Smooth muscle cell (in vitro differentiated cells): Measurements from ENCODE around the gene ACTL7B. TPM values are rescaled to one million over a fixed set of nuclear protein-coding genes. Genes with fewer than 3 reads are reported as not detected.

Experiments
- DNase-seq: peaks from one replicate; lab custom pipeline; 2025; ENCODE audit not compliant: unreplicated experiment; lab: John Stamatoyannopoulos, UW
- H2AFZ ChIP-seq: fragments of 200-600 bp; sonication (generic); 2 replicates; pipeline ENCODE4 v1.6.0; 2016; ENCODE audit warnings: antibody characterized with exemption, low read depth, mild to moderate bottlenecking
- H3F3A ChIP-seq: fragments of 200-600 bp; sonication (generic); 2 replicates; pipeline ENCODE4 v1.6.0; 2017; ENCODE audit warnings: antibody characterized with exemption, low read depth
- H3K27ac ChIP-seq: fragments of 200-600 bp; sonication (generic); 2 replicates; pipeline ENCODE4 v1.5.1; 2016; ENCODE audit warnings: low read depth, mild to moderate bottlenecking
- H3K27me3 ChIP-seq: fragments of 200-600 bp; sonication (generic); 2 replicates; pipeline ENCODE4 v1.6.1; 2016; ENCODE audit warnings: low read depth, mild to moderate bottlenecking
- H3K36me3 ChIP-seq: fragments of 200-600 bp; sonication (generic); 2 replicates; pipeline ENCODE4 v1.5.1; 2016; ENCODE audit warnings: low read depth
- H3K4me1 ChIP-seq: fragments of 200-600 bp; sonication (generic); 2 replicates; pipeline ENCODE4 v1.5.1; 2016; ENCODE audit warnings: low read depth
- H3K4me2 ChIP-seq: fragments of 200-600 bp; sonication (generic); 2 replicates; pipeline ENCODE4 v1.6.0; 2016; ENCODE audit warnings: mild to moderate bottlenecking
- H3K4me3 ChIP-seq: fragments of 200-600 bp; sonication (generic); 2 replicates; pipeline ENCODE4 v1.5.1; 2016; ENCODE audit warnings: mild to moderate bottlenecking
- H3K79me2 ChIP-seq: fragments of 200-600 bp; sonication (generic); 2 replicates; pipeline ENCODE4 v1.6.0; 2016; ENCODE audit warnings: low read depth, mild to moderate bottlenecking
- H3K9ac ChIP-seq: fragments of 200-600 bp; sonication (generic); 2 replicates; pipeline ENCODE4 v1.6.0; 2016; ENCODE audit warnings: low read depth
- H3K9me3 ChIP-seq: fragments of 200-600 bp; sonication (generic); replicated peaks from 2 replicates; pipeline ENCODE4 v1.5.1; 2016; ENCODE audit warnings: low read depth
- H4K20me1 ChIP-seq: fragments of 200-600 bp; sonication (generic); 2 replicates; pipeline ENCODE4 v1.6.0; 2016; ENCODE audit warnings: low read depth
- WGBS: methylation state at CpG from one replicate; pipeline ENCODE4 v1.1.7; 2016; ENCODE audit warnings: low lambda C conversion rate; 5-methylcytosine and 5-hydroxymethylcytosine counted together
- polyA plus RNA-seq: library from polyadenylated mRNA; unstranded; fragments of >200 nt; fragmentation: Nextera tagmentation; extraction: Ambion mirVana; gene quantifications from 2 replicates; pipeline ENCODE4 v1.2.1, GENCODE V29; 2016
- total RNA-seq: library from RNA; depleted of rRNA; stranded (reverse); fragments of >200 nt; gene quantifications from 2 replicates; pipeline ENCODE4 v1.2.3, GENCODE V29; 2014
- TF ChIP-seq, protein P1 (sequence below): fragments of 200-600 bp; sonication (generic); IDR thresholded peaks from 2 replicates; pipeline ENCODE4 v1.5.1; 2017; ENCODE audit warnings: borderline replicate concordance, mild to moderate bottlenecking, antibody characterized with exemption; ENCODE audit not compliant: insufficient read depth, poor library complexity, severe bottlenecking

Gene ACTL7B
- total and polyA plus RNA-seq, 2 experiments from 2014 or later = not detected

DNA sequence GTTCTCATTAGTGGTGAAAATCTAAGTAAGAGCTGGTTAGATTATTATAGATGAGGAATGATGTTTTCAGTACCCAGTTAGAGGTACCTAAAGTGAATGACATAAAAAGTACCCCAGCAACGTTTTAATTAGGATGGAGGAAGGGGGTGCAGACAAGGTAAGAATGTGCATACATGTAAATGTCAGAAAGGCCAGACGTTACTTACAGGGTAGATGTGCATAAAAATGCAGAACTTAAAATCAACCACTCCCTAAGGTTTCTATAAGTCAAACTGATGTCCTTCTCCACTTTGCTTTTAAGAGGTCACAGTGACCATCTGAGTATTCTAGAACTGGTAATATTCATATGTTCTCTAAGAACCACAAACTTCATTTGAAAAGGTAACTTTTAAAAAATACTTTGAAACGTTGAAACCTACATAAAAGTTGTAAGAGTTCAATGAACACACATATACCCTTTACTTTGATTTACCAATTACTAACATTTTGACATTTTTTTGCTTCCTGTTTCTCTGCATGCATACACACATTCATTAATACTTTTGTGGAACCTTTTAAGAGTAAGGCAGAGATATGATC, 25.0 kb upstream of the ACTL7B start:
- DNase-seq = no peak
- Histone ChIP-seq H3K4me1 (no peaks in the 10 kb centered on the region), H3K4me2 (no peak overlapping the region), H3K79me2 (no peaks in the 10 kb centered on the region), H3K27ac (no peak overlapping the region), H2AFZ (no peak overlapping the region), H3K9ac (no peak overlapping the region), H3K9me3 (no peaks in the 10 kb centered on the region), H3K4me3 (no peak overlapping the region), H3K27me3 (no peaks in the 10 kb centered on the region), H3F3A (no peaks in the 10 kb centered on the region), H3K36me3 (peaks cover 16% of the 10 kb centered on the region), H4K20me1 (no peaks in the 10 kb centered on the region)
- TF ChIP-seq, protein P1, sequence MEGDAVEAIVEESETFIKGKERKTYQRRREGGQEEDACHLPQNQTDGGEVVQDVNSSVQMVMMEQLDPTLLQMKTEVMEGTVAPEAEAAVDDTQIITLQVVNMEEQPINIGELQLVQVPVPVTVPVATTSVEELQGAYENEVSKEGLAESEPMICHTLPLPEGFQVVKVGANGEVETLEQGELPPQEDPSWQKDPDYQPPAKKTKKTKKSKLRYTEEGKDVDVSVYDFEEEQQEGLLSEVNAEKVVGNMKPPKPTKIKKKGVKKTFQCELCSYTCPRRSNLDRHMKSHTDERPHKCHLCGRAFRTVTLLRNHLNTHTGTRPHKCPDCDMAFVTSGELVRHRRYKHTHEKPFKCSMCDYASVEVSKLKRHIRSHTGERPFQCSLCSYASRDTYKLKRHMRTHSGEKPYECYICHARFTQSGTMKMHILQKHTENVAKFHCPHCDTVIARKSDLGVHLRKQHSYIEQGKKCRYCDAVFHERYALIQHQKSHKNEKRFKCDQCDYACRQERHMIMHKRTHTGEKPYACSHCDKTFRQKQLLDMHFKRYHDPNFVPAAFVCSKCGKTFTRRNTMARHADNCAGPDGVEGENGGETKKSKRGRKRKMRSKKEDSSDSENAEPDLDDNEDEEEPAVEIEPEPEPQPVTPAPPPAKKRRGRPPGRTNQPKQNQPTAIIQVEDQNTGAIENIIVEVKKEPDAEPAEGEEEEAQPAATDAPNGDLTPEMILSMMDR = no peak
- WGBS = 90% methylated on average over 3 of the region's 3 CpGs

DNA sequence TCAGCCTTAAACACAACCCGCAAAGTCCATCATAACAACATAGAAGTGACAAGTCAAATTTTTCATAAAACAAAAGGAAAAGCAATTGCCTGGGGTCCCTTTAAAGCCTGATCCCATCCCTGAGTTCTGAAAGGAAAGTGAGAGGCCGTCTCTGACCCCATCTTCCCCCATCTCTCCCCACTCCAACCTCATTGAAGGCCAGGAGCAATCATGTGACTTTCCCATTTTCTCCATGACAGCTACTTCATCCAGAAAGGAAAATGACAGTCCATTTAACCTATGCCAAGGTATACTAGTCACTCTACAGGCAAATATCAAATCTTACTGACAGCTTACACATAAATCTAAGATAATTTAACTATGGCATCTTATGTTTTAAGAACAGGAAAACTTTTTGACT, 21.7 kb upstream of the ACTL7B start:
- no peaks in the 10 kb centered on the region for H3K9me3 ChIP-seq
- no peaks in the 10 kb centered on the region for H3K79me2 ChIP-seq
- H3K27me3 ChIP-seq = no peaks in the 10 kb centered on the region
- H2AFZ ChIP-seq = no peak overlapping the region
- TF ChIP-seq, protein P1 = no peak
- H3K4me3 ChIP-seq = no peak overlapping the region
- no peak overlapping the region for H3K9ac ChIP-seq
- H3F3A ChIP-seq = no peaks in the 10 kb centered on the region
- H3K36me3 ChIP-seq = peaks cover 30% of the 10 kb centered on the region
- no peak overlapping the region for H3K27ac ChIP-seq
- no peaks in the 10 kb centered on the region for H4K20me1 ChIP-seq
- WGBS = 98% methylated on average over 2 of the region's 2 CpGs
- H3K4me1 ChIP-seq = no peaks in the 10 kb centered on the region
- H3K4me2 ChIP-seq = no peak overlapping the region
- DNase-seq = no peak

DNA sequence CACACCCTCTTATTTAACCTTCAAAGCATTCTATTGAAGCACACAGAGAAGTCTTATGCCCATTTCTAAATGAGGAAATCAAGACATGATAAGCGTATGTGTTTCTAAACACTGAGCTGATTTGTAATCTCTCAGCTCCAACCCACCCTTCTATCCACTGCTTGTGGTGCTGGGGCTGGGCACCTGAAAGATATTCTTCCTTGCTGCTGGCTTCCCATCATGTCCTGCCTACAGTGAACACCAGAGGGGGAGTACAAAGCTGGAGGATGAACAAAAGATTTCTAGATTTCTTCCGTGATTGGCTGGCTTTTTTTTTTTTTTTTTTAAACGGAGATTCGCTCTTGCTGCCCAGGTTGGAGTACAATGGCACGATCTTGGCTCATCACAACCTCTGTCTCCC, 20.6 kb upstream of the ACTL7B start:
- Histone ChIP-seq H3K9me3 (no peaks in the 10 kb centered on the region), H4K20me1 (no peaks in the 10 kb centered on the region), H3K4me1 (no peaks in the 10 kb centered on the region), H3K36me3 (peaks cover 39% of the 10 kb centered on the region), H2AFZ (no peak overlapping the region), H3K4me3 (no peak overlapping the region), H3F3A (no peaks in the 10 kb centered on the region), H3K79me2 (no peaks in the 10 kb centered on the region), H3K27me3 (no peaks in the 10 kb centered on the region), H3K9ac (no peak overlapping the region), H3K4me2 (no peak overlapping the region), H3K27ac (no peak overlapping the region)
- whole genome bisulfite sequencing = 96% methylated on average over 5 of the region's 5 CpGs
- TF ChIP-seq, protein P1 = no peak
- DNase-seq = no peak
